ENCODE data around the gene PILRB. TPM values are rescaled to one million over a fixed set of nuclear protein-coding genes. Genes with fewer than 3 reads are reported as not detected.
"Not testable (repeated sequence)": the region's sequence is repeated elsewhere in the genome, so short reads cannot be mapped to it uniquely, and the experiment has no call there.

PILRB gene
- total RNA-seq, 4 donors from 2014 or later, result 80.0 to 239 (median 113) TPM

- H3K9me3 ChIP-seq; H3K36me3 ChIP-seq; in situ Hi-C loops (cut with MboI; ENCODE audit: low pct_ligation_motif_present in 1 of 4, low pct_unique_long_range_greater_than_20kb in 1 of 4, low sequenced_read_pairs in 3 of 4); intact Hi-C loops (cut with DNase I; ENCODE audit: low total_unique reads); H3K27me3 ChIP-seq: not testable (repeated sequence)
- Histone ChIP-seq H3K4me1 (peaks cover 7 to 15% (median 11%) of the 10 kb centered on the region in 4 donors), H3K4me3 (peak overlapping the region; percentile 59 to 94 (median 71)), H3K27ac (peak overlapping the region; percentile 96 to 99 (median 98))
- 1% methylated on average over 80 of the region's 85 CpGs; no CpG with 5 or more reads in 1 of the 2 donors for WGBS, 2 donors (ENCODE audit: low coverage in 1 of 2)
- TF ChIP-seq POLR2A (IDR thresholded peaks at IDR 0.05), result peak; percentile 100
- TF ChIP-seq POLR2AphosphoS5 (IDR thresholded peaks at IDR 0.05), result peak; percentile 98 to 99 (median 99)
- DNase-seq, result peak; percentile 94
These were observed 22.1 kb upstream of the PILRB start for GRCh38 chr7:100335566-100336466.

GRCh38 chr7:100338083-100338696 lies 19.7 kb upstream of the PILRB start:
- H3K27ac ChIP-seq; H3K9me3 ChIP-seq; DNase-seq; intact Hi-C loops (cut with DNase I; ENCODE audit: low total_unique reads); in situ Hi-C loops (cut with MboI; ENCODE audit: low pct_ligation_motif_present in 1 of 4, low pct_unique_long_range_greater_than_20kb in 1 of 4, low sequenced_read_pairs in 3 of 4); H3K4me3 ChIP-seq; H3K36me3 ChIP-seq; H3K27me3 ChIP-seq: not testable (repeated sequence)
- H3K4me1 ChIP-seq, result peaks cover 10 to 26% (median 12%) of the 10 kb centered on the region in 4 donors
- WGBS, 2 donors (ENCODE audit: low coverage in 1 of 2), result 88 to 91% methylated on average over 5 to 15 of the region's 15 CpGs

- intact Hi-C loops (cut with DNase I; ENCODE audit: low total_unique reads); H3K9me3 ChIP-seq; H3K4me3 ChIP-seq; H3K36me3 ChIP-seq; H3K27me3 ChIP-seq; in situ Hi-C loops (cut with MboI; ENCODE audit: low pct_ligation_motif_present in 1 of 4, low pct_unique_long_range_greater_than_20kb in 1 of 4, low sequenced_read_pairs in 3 of 4): not testable (repeated sequence)
- DNase-seq, result peak; percentile 59
- WGBS, 2 donors (ENCODE audit: low coverage in 1 of 2), result 20 to 56% methylated on average over 1 to 6 of the region's 6 CpGs
- Histone ChIP-seq H3K27ac (peak overlapping the region in 3 of 4 donors; percentile 59 to 64 (median 62)), H3K4me1 (peaks cover 7 to 28% (median 8%) of the 10 kb centered on the region in 4 donors)
These were observed 16.6 kb upstream of the PILRB start for GRCh38 chr7:100341286-100341685.

- TF ChIP-seq EP300 (IDR thresholded peaks at IDR 0.05; ENCODE audit: low read depth) (no peak), POLR2AphosphoS5 (IDR thresholded peaks at IDR 0.05) (no peak), POLR2A (IDR thresholded peaks at IDR 0.05) (no peak), CTCF (IDR thresholded peaks at IDR 0.05) (no peak)
- no peaks in the 10 kb centered on the region for H3K27me3 ChIP-seq
- intact Hi-C loops (cut with DNase I; ENCODE audit: low total_unique reads), result no loop called here
- H3K36me3 ChIP-seq, result peaks cover 0 to 21% (median 10%) of the 10 kb centered on the region in 4 donors
- no peak for DNase-seq
- no peak overlapping the region for H3K4me3 ChIP-seq
- in situ Hi-C loops (cut with MboI; ENCODE audit: low pct_ligation_motif_present in 1 of 4, low pct_unique_long_range_greater_than_20kb in 1 of 4, low sequenced_read_pairs in 3 of 4), result no loop called here
- H3K4me1 ChIP-seq, result peaks cover 0 to 19% (median 2%) of the 10 kb centered on the region in 4 donors
- no peaks in the 10 kb centered on the region for H3K9me3 ChIP-seq
- H3K27ac ChIP-seq, result peak overlapping the region in 1 of 4 donors; percentile 12
- WGBS, 2 donors (ENCODE audit: low coverage in 1 of 2), result 77% methylated on average over 6 of the region's 6 CpGs; no CpG with 5 or more reads in 1 of the 2 donors
These were observed 15.2 kb upstream of the PILRB start for GRCh38 chr7:100342765-100343164.

- H3K27me3 ChIP-seq; in situ Hi-C loops (cut with MboI; ENCODE audit: low pct_ligation_motif_present in 1 of 4, low pct_unique_long_range_greater_than_20kb in 1 of 4, low sequenced_read_pairs in 3 of 4); intact Hi-C loops (cut with DNase I; ENCODE audit: low total_unique reads); H3K4me3 ChIP-seq; H3K9me3 ChIP-seq; DNase-seq: not testable (repeated sequence)
- peak overlapping the region in 3 of 4 donors; percentile 38 to 66 (median 66) for H3K27ac ChIP-seq
- H3K36me3 ChIP-seq, result peaks cover 0 to 29% (median 12%) of the 10 kb centered on the region in 4 donors
- peaks cover 0 to 17% (median 2%) of the 10 kb centered on the region in 4 donors for H3K4me1 ChIP-seq
- WGBS, 2 donors (ENCODE audit: low coverage in 1 of 2), result 86% methylated on average over 2 to 4 of the region's 4 CpGs
These were observed 13.8 kb upstream of the PILRB start for GRCh38 chr7:100344124-100344559.

Data from transverse colon (tissue), 4 donors.